ENCODE measurements around the gene EXOC3L4.

- TF ChIP-seq CTCF (conservative IDR thresholded peaks at IDR 0.05; ENCODE audit: low read depth, low read length), result no peak
- TF ChIP-seq EZH2phosphoT487 (IDR thresholded peaks at IDR 0.05; ENCODE audit: borderline replicate concordance, low read length), result no peak
Observed at GRCh38 chr14:103122947-103123633, 28.6 kb downstream of the EXOC3L4 start, which contains the start of gene TNFAIP2.
